Choroid plexus epithelial cell (primary cell): ENCODE data around the gene ZBTB38.

ENCODE experiments used
- DNase-seq: peaks from one replicate; pipeline ENCODE4 v3.0.0-alpha.2; 2010; ENCODE audit warnings: low read depth
- H3K4me3 ChIP-seq: 2 replicates; pipeline ENCODE4 v1.5.1; 2011; ENCODE audit warnings: low read depth, mild to moderate bottlenecking, control low read depth, low read length, moderate library complexity
- TF ChIP-seq, protein P1 (sequence below): conservative IDR thresholded peaks from 2 replicates; pipeline ENCODE4 v1.5.1; 2011; ENCODE audit warnings: low read depth, mild to moderate bottlenecking, control low read depth, inconsistent platforms, low read length, moderate library complexity

ZBTB38 gene

DNA sequence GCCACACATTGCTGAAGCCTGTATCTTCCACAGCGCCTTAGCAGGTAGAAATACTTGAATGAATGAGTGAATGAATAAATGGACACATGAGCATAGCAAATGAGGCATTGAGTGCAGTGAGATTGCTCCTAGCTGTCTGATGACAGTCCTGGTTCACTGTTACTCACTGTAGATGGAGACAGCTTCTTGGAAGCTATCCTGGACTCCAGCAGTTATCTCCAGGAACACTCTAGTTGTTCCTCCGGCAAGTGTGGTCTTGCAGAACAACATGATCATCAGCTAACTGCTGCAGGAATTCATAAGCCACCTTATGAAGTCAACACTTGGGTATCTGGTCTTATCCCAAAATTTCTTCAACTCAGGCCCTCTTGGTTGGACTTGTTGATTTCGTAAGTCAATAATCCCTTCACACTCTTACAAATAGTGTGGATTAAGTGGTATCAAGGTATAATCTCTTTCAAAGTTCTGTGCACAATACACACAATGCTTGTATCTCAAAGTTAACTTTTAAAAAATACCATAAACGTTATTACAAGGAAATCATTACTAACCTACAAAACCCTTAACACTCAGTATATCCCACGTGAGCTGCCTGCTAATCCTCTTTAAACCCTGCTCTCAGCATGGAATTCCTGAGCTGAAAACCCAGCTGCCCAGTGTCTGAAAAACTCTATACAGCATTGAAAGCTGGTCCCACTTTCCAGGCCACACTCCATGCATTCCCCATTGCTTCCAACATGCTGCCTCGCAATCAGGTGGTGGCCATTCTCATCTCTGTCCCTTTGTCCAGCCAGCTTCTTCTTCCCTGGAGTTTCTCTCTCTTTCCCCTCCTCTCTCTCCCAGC, 14.4 kb upstream of the ZBTB38 start:
- H3K4me3 ChIP-seq: no peak overlapping the region
- peak; percentile 37 for DNase-seq
- TF ChIP-seq, protein P1, sequence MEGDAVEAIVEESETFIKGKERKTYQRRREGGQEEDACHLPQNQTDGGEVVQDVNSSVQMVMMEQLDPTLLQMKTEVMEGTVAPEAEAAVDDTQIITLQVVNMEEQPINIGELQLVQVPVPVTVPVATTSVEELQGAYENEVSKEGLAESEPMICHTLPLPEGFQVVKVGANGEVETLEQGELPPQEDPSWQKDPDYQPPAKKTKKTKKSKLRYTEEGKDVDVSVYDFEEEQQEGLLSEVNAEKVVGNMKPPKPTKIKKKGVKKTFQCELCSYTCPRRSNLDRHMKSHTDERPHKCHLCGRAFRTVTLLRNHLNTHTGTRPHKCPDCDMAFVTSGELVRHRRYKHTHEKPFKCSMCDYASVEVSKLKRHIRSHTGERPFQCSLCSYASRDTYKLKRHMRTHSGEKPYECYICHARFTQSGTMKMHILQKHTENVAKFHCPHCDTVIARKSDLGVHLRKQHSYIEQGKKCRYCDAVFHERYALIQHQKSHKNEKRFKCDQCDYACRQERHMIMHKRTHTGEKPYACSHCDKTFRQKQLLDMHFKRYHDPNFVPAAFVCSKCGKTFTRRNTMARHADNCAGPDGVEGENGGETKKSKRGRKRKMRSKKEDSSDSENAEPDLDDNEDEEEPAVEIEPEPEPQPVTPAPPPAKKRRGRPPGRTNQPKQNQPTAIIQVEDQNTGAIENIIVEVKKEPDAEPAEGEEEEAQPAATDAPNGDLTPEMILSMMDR: no peak

DNA sequence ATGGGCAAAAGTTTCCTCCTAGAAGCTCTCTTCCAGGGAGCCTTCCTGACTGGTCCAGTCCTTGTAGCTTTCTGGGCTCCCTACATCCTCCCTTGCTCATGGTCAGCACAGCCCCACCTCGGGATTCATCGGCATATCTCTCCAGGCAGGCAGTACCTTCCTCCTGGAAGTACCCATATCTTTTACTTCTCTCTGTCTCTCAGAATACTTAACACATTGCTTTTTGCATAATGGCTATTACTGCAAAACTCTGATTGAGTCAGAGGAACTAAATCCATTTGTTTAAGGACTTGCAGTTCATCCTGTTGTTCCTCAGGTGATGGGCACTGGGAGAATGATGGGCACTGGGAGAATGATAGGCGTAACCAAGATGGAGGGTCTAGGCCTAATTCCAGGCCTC, 13.8 kb upstream of the ZBTB38 start:
- DNase-seq: no peak

DNA sequence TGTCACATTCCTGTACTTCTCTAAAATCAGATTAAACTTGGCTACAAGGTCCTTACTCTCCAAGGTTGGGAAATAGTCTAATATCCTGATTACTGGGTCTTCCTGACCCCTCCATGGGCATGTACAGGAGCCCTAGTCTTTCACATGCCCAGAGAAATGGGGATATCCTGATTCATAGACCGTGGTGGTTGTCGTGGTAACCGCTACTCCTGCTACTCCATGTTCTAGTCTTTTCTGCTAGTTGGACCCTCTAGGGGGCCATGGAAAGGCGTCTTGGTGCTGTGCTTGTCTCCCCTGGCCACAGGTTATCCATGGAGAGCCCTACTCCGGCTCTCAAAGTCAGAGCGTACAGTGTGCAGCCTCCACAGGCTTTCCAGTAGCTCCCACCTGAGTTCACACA, 13.1 kb upstream of the ZBTB38 start:
- no peak overlapping the region for H3K4me3 ChIP-seq
- DNase-seq: no peak
- TF ChIP-seq, protein P1: no peak

More for the DNA sequence above, 13.8 kb upstream of the ZBTB38 start:
- no peak overlapping the region for H3K4me3 ChIP-seq
- TF ChIP-seq, protein P1: no peak

DNA sequence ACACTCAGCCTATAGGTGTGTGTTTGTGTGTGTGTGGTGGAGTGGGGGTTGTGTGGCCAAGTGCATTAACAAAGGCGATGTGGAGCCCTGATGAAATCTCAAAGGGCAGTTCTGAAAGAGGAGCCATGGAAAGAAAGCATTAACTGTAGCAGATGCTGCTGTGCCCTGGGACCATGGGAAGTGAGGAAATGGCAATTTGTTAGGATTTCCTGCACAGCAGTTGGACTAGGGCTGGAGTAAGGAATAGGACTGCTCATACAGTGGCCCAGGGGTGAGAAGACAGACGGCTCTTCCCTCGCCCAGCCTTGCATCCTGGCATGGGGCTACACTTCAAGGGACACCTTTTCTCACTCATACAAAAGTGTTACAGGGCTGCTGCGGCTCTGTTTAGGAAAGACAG, 12.3 kb upstream of the ZBTB38 start:
- DNase-seq: no peak
- no peak overlapping the region for H3K4me3 ChIP-seq
- TF ChIP-seq, protein P1: no peak

DNA sequence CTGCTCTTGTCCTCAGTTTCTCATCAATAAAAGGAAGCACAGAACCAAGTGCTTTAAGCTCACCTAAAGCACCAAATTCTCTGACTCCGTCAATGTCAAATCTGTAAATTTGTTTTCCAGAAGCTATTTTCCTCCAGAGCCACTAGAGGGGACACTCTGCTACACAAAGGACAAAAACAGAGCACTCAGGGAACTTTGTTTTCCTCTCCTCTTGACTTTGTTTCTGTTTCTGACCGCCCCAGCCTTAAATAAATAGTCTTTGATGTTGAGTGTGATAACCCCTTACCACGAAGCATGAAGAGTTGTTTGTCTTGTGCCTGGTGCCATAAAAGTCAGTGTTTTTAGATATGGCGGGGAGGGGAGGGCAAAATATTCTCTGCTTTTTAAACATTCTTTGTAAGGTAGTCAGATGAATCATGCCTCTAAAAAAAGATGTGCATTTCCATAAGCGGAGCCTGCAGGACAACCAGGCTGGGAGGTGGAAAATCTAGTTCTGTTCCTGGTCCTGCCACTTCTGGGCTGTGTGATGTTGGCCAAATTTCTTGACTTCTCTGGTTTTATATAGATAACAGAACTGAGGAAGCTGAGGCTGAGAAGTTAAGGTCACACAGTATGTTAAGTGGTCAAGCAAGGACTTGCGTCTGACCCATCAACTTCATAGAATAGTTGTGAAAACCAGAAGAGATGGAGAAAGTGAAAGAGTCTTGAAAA, 7.3 kb upstream of the ZBTB38 start:
- TF ChIP-seq, protein P1: peak; percentile 80
- peak overlapping the region; percentile 33 for H3K4me3 ChIP-seq
- peak; percentile 94 for DNase-seq

DNA sequence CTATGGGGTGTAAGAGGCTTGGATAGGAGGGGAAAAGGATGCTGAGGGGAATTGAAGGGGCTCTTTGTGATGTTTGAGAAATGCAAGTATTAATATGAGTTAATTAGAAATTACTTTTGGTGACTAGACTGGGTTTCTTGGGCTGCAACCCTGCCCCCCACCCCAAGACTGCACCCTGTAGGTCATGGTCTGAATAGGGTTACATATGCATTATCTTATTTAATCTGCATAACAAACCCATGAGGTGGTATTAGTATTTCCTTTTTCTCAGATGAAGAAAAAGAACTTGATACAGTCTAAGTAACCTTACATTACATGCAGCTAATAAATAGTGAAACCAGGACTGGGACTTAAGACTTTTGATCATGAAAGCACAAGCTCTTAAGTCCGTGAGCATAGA, 5.6 kb upstream of the ZBTB38 start:
- DNase-seq: no peak
- no peak overlapping the region for H3K4me3 ChIP-seq
- TF ChIP-seq, protein P1: peak; percentile 3
